Measurements from ENCODE around the gene APP.
"Not testable (repeated sequence)": the region's sequence is repeated elsewhere in the genome, so short reads cannot be mapped to it uniquely, and the experiment has no call there.

APP gene

GRCh38 chr21:26162081-26162480 lies 8.5 kb downstream of the APP start:
- DNase-seq, result no peak

- no peak for DNase-seq
Measured at GRCh38 chr21:26159869-26160268, 10.7 kb downstream of the APP start.

- no peak for DNase-seq
Measured at GRCh38 chr21:26157801-26158200, 12.8 kb downstream of the APP start.

- DNase-seq, result no peak
Measured at GRCh38 chr21:26154753-26155152, 15.8 kb downstream of the APP start.

- DNase-seq, result no peak
Measured at GRCh38 chr21:26153758-26154157, 16.8 kb downstream of the APP start.

GRCh38 chr21:26148840-26149354 lies 21.7 kb downstream of the APP start:
- DNase-seq, result no peak

- DNase-seq, result no peak
Measured at GRCh38 chr21:26148071-26148839, 22.3 kb downstream of the APP start.

- DNase-seq, result no peak
Measured at GRCh38 chr21:26147535-26147934, 23.0 kb downstream of the APP start.

GRCh38 chr21:26146681-26147080 lies 23.9 kb downstream of the APP start:
- DNase-seq, result no peak

- no peak for DNase-seq
Measured at GRCh38 chr21:26144031-26144430, 26.5 kb downstream of the APP start.

GRCh38 chr21:26142363-26142762 lies 28.2 kb downstream of the APP start:
- DNase-seq, result no peak

GRCh38 chr21:26140926-26141325 lies 29.6 kb downstream of the APP start:
- DNase-seq, result no peak

- no peak for DNase-seq
Measured at GRCh38 chr21:26140164-26140579, 30.4 kb downstream of the APP start.

GRCh38 chr21:26138615-26139257 lies 31.8 kb downstream of the APP start:
- no peak for DNase-seq

GRCh38 chr21:26137379-26138060 lies 33.0 kb downstream of the APP start:
- DNase-seq, result no peak

- no peak for DNase-seq
Measured at GRCh38 chr21:26136671-26137070, 33.9 kb downstream of the APP start.

- no peak for DNase-seq
Measured at GRCh38 chr21:26135520-26135919, 35.0 kb downstream of the APP start.

- no peak for DNase-seq
Measured at GRCh38 chr21:26131554-26131953, 39.0 kb downstream of the APP start.

- DNase-seq, result not testable (repeated sequence)
Measured at GRCh38 chr21:26131053-26131452, 39.5 kb downstream of the APP start.

- DNase-seq, result no peak
Measured at GRCh38 chr21:26130249-26130881, 40.2 kb downstream of the APP start.

- no peak for DNase-seq
Measured at GRCh38 chr21:26127918-26128317, 42.7 kb downstream of the APP start.

GRCh38 chr21:26127073-26127814 lies 43.3 kb downstream of the APP start:
- no peak for DNase-seq

GRCh38 chr21:26126168-26126553 lies 44.4 kb downstream of the APP start:
- no peak for DNase-seq

Measured in GOT3 (cell line).